Stimulated activated CD4-positive, alpha-beta T cell treated with anti-CD3 and anti-CD28 coated beads, TNF-alpha, amount 100 ng/mL, for 1 hour (primary cell): Measurements from ENCODE around the gene ARID3A.
A peak's percentile ranks its signal among the peaks of the same experiment; 100 is the strongest.

Source experiments
- DNase-seq, 3 donors: peaks; one replicate each; pipeline ENCODE4 v3.0.0-alpha.2; 2020; ENCODE audit warnings: low read depth in 3 of 3, low spot score in 1 of 3

ARID3A gene

GRCh38 chr19:911197-912033 is 14.4 kb upstream of the ARID3A start:
- DNase-seq: no peak

- DNase-seq: no peak
Observed at GRCh38 chr19:912181-913079, 13.4 kb upstream of the ARID3A start.

GRCh38 chr19:913080-913748 is 12.6 kb upstream of the ARID3A start, which contains the start of gene R3HDM4:
Gene R3HDM4, minus strand, starts transcription at chr19:913219. Its CDS starts 62 bp downstream, at chr19:913157.
- peak; percentile 69 to 82 (median 69) for DNase-seq

- no peak for DNase-seq
Observed at GRCh38 chr19:916645-917322, 9.1 kb upstream of the ARID3A start.

- no peak for DNase-seq
Observed at GRCh38 chr19:917323-918151, 8.3 kb upstream of the ARID3A start, which contains the start of gene KISS1R. Gene KISS1R, plus strand, starts transcription at chr19:917333. Its CDS starts 170 bp downstream, at chr19:917503.

- DNase-seq: no peak
Observed at GRCh38 chr19:918152-918437, 7.7 kb upstream of the ARID3A start.

GRCh38 chr19:918481-919198 is 7.2 kb upstream of the ARID3A start:
- DNase-seq: no peak

GRCh38 chr19:919199-920050 is 6.4 kb upstream of the ARID3A start:
- DNase-seq: no peak

- peak in 2 of 3 donors; percentile 38 to 51 for DNase-seq
Observed at GRCh38 chr19:920051-920864, 5.6 kb upstream of the ARID3A start.

GRCh38 chr19:924553-925086 is 1.2 kb upstream of the ARID3A start:
- DNase-seq: no peak

GRCh38 chr19:925087-925525 is 729 bp upstream of the ARID3A start:
- DNase-seq: no peak

GRCh38 chr19:926323-926588 is 421 bp downstream of the ARID3A start:
- DNase-seq: no peak

GRCh38 chr19:926589-927350 is 935 bp downstream of the ARID3A start:
- no peak for DNase-seq

GRCh38 chr19:927351-927779 is 1.5 kb downstream of the ARID3A start:
- DNase-seq: no peak

GRCh38 chr19:927780-928401 is 2.1 kb downstream of the ARID3A start:
- no peak for DNase-seq

- DNase-seq: no peak
Observed at GRCh38 chr19:928471-929202, 2.8 kb downstream of the ARID3A start.
